Esophagus (tissue), 2 donors: Measurements from ENCODE around the gene MICAL1. TPM values are rescaled to one million over a fixed set of nuclear protein-coding genes. Genes with fewer than 3 reads are reported as not detected.
A peak's percentile ranks its signal among the peaks of the same experiment; 100 is the strongest.

Experiments used
- H3K27ac ChIP-seq, 2 donors: one replicate each; pipeline ENCODE4 v1.5.1; 2013; ENCODE audit warnings: low read depth in 2 of 2, mild to moderate bottlenecking in 2 of 2, inconsistent platforms in 1 of 2, low read length in 1 of 2, moderate library complexity in 1 of 2
- H3K27me3 ChIP-seq, 2 donors: one replicate each; pipeline ENCODE4 v1.6.1; 2013; ENCODE audit warnings: low read length in 2 of 2, control low read depth in 1 of 2, mild to moderate bottlenecking in 1 of 2; ENCODE audit not compliant: insufficient read depth in 2 of 2, control insufficient read depth in 1 of 2
- H3K36me3 ChIP-seq, 2 donors: one replicate each; pipeline ENCODE4 v1.6.1; 2013; ENCODE audit warnings: low read length in 1 of 2; ENCODE audit not compliant: control insufficient read depth in 2 of 2, insufficient read depth in 2 of 2
- H3K4me1 ChIP-seq, 2 donors: one replicate each; pipeline ENCODE4 v1.6.1; 2013; ENCODE audit warnings: low read length in 1 of 2; ENCODE audit not compliant: control insufficient read depth in 2 of 2, insufficient read depth in 2 of 2
- H3K4me3 ChIP-seq, 2 donors: one replicate each; pipeline ENCODE4 v1.5.1; 2013; ENCODE audit warnings: low read length in 2 of 2, mild to moderate bottlenecking in 2 of 2, low read depth in 1 of 2, moderate library complexity in 1 of 2
- H3K9me3 ChIP-seq, 2 donors: one replicate each; pipeline ENCODE4 v1.6.1; 2013; ENCODE audit warnings: mild to moderate bottlenecking in 2 of 2, low read depth in 1 of 2, low read length in 1 of 2, moderate library complexity in 1 of 2; ENCODE audit not compliant: control insufficient read depth in 2 of 2, insufficient read depth in 1 of 2
- WGBS, 2 donors: extraction: QIAGEN DNeasy Blood & Tissue Kit; methylation state at CpG; one replicate each; pipeline ENCODE4 v1.1.7; 2013; 5-methylcytosine and 5-hydroxymethylcytosine counted together
- polyA plus RNA-seq, 2 donors: library from polyadenylated mRNA; stranded (reverse); fragments of 200-250 nt; gene quantifications; one replicate each; pipeline ENCODE4 v1.2.3, GENCODE V29; 2013
- donor health status: healthy with polysubstance abuse.
- donor health status: Bipolar disorder and iron deficiency.

The MICAL1 gene
- polyA plus RNA-seq, 2 donors = 17.6 to 18.2 TPM

- Histone ChIP-seq H3K4me1 (no peaks in the 10 kb centered on the region), H3K9me3 (no peaks in the 10 kb centered on the region), H3K36me3 (no peaks in the 10 kb centered on the region), H3K4me3 (no peak overlapping the region), H3K27me3 (no peaks in the 10 kb centered on the region), H3K27ac (no peak overlapping the region)
Measured at GRCh38 chr6:109488001-109488400, 32.4 kb upstream of the MICAL1 start.

- Histone ChIP-seq H3K36me3 (no peaks in the 10 kb centered on the region), H3K4me3 (no peak overlapping the region), H3K4me1 (no peaks in the 10 kb centered on the region), H3K27me3 (no peaks in the 10 kb centered on the region), H3K9me3 (no peaks in the 10 kb centered on the region), H3K27ac (peak overlapping the region in 1 of 2 donors; percentile 65)
- 70 to 77% methylated on average over 1 of the region's 1 CpG for WGBS, 2 donors
Measured at GRCh38 chr6:109486068-109486467, 30.5 kb upstream of the MICAL1 start.

- 76 to 81% methylated on average over 3 of the region's 3 CpGs for WGBS, 2 donors
- no peaks in the 10 kb centered on the region for H3K27me3 ChIP-seq
- peak overlapping the region in 1 of 2 donors; percentile 65 for H3K27ac ChIP-seq
Measured at GRCh38 chr6:109485266-109485935, 29.8 kb upstream of the MICAL1 start.

GRCh38 chr6:109484122-109484521 lies 28.6 kb upstream of the MICAL1 start:
- Histone ChIP-seq H3K9me3 (no peaks in the 10 kb centered on the region), H3K4me3 (no peak overlapping the region), H3K36me3 (peaks cover 0 to 2% of the 10 kb centered on the region in 2 donors), H3K27me3 (no peaks in the 10 kb centered on the region), H3K27ac (peak overlapping the region in 1 of 2 donors; percentile 81), H3K4me1 (no peaks in the 10 kb centered on the region)
- WGBS, 2 donors = 55 to 63% methylated on average over 3 of the region's 3 CpGs

More at GRCh38 chr6:109485266-109485935, 29.8 kb upstream of the MICAL1 start:
- Histone ChIP-seq H3K9me3 (no peaks in the 10 kb centered on the region), H3K36me3 (peaks cover 0 to under 1% of the 10 kb centered on the region in 2 donors), H3K4me1 (no peaks in the 10 kb centered on the region), H3K4me3 (no peak overlapping the region)

GRCh38 chr6:109483735-109484057 lies 28.1 kb upstream of the MICAL1 start:
- H3K9me3 ChIP-seq = no peaks in the 10 kb centered on the region
- 2% methylated on average over 6 of the region's 6 CpGs for WGBS, 2 donors
- H3K27me3 ChIP-seq = no peaks in the 10 kb centered on the region
- peaks cover 0 to 2% of the 10 kb centered on the region in 2 donors for H3K36me3 ChIP-seq
- no peaks in the 10 kb centered on the region for H3K4me1 ChIP-seq
- peak overlapping the region; percentile 80 to 81 for H3K27ac ChIP-seq
- H3K4me3 ChIP-seq = peak overlapping the region; percentile 26 to 96

GRCh38 chr6:109482905-109483734 lies 27.5 kb upstream of the MICAL1 start, which contains the start of gene ZBTB24:
Gene ZBTB24 (minus strand): TSS chr6:109483219. CDS start chr6:109482026, 1,193 bp downstream.
- WGBS, 2 donors = 0 to 2% methylated on average over 41 to 90 of the region's 97 CpGs
- no peaks in the 10 kb centered on the region for H3K4me1 ChIP-seq

GRCh38 chr6:109480993-109481480 lies 25.5 kb upstream of the MICAL1 start:
- H3K4me1 ChIP-seq = no peaks in the 10 kb centered on the region
- H3K36me3 ChIP-seq = peaks cover 3 to 4% of the 10 kb centered on the region in 2 donors
- no peaks in the 10 kb centered on the region for H3K27me3 ChIP-seq
- no peaks in the 10 kb centered on the region for H3K9me3 ChIP-seq
- no peak overlapping the region for H3K27ac ChIP-seq
- WGBS, 2 donors = 92 to 99% methylated on average over 7 of the region's 7 CpGs
- no peak overlapping the region for H3K4me3 ChIP-seq

More at GRCh38 chr6:109482905-109483734, 27.5 kb upstream of the MICAL1 start, which contains the start of gene ZBTB24:
- H3K27me3 ChIP-seq = no peaks in the 10 kb centered on the region
- H3K4me3 ChIP-seq = peak within 1 kb of the TSS; percentile 65 to 96
- H3K9me3 ChIP-seq = no peaks in the 10 kb centered on the region
- peaks cover 0 to 2% of the 10 kb centered on the region in 2 donors for H3K36me3 ChIP-seq
- H3K27ac ChIP-seq = peak within 1 kb of the TSS; percentile 81 to 89

GRCh38 chr6:109478841-109479624 lies 23.5 kb upstream of the MICAL1 start:
- no peak overlapping the region for H3K27ac ChIP-seq
- WGBS, 2 donors = 76 to 77% methylated on average over 5 of the region's 5 CpGs
- no peak overlapping the region for H3K4me3 ChIP-seq
- H3K27me3 ChIP-seq = no peaks in the 10 kb centered on the region
- H3K9me3 ChIP-seq = no peaks in the 10 kb centered on the region
- H3K4me1 ChIP-seq = no peaks in the 10 kb centered on the region
- H3K36me3 ChIP-seq = peaks cover 6 to 10% of the 10 kb centered on the region in 2 donors

- Histone ChIP-seq H3K4me3 (no peak overlapping the region), H3K27me3 (no peaks in the 10 kb centered on the region), H3K27ac (no peak overlapping the region), H3K4me1 (no peaks in the 10 kb centered on the region), H3K9me3 (no peaks in the 10 kb centered on the region), H3K36me3 (peaks cover 7 to 10% of the 10 kb centered on the region in 2 donors)
- 83 to 89% methylated on average over 9 of the region's 9 CpGs for WGBS, 2 donors
Measured at GRCh38 chr6:109478222-109478805, 22.7 kb upstream of the MICAL1 start.
